Neural cell (in vitro differentiated cells): Measurements from ENCODE around the gene AP3B1.

Experiments used
- CTCF ChIP-seq: fragments of 450-650 bp; IDR thresholded peaks from 2 replicates; pipeline ENCODE4 v1.5.1; 2014; ENCODE audit warnings: antibody characterized with exemption, mild to moderate bottlenecking, moderate library complexity; ENCODE audit not compliant: poor library complexity, severe bottlenecking
- MXI1 ChIP-seq: fragments of 450-650 bp; conservative IDR thresholded peaks from 2 replicates; pipeline ENCODE4 v1.6.1; 2014; ENCODE audit warnings: antibody characterized with exemption, mild to moderate bottlenecking; ENCODE audit not compliant: poor library complexity, severe bottlenecking

DNA sequence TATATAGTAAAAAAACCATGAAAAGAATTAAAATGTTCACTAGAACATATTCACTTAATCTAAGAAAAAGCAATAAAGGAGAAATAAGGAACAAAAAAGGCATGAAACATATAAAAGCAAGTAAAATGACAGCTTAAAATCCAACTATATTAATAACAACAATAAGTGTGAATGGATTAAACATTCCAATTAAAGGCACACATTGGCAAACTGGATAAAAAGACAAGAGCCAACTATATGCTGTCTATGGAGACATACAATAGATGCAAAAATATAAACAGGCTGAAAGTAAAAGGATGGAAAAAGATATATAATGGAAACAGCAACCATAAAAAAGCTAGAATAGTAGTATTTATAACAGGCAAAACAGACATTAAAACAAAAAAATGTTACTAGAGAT is 70.1 kb downstream of the AP3B1 start:
- TF ChIP-seq MXI1 (no peak), CTCF (no peak)
